ENCODE data around the gene GSKIP. TPM values are rescaled to one million over a fixed set of nuclear protein-coding genes. Genes with fewer than 3 reads are reported as not detected.

Gene GSKIP
- polyA plus RNA-seq, 1 of the 3 experiments (the other 2 are of a cell fraction), result 13.6 TPM

DNA sequence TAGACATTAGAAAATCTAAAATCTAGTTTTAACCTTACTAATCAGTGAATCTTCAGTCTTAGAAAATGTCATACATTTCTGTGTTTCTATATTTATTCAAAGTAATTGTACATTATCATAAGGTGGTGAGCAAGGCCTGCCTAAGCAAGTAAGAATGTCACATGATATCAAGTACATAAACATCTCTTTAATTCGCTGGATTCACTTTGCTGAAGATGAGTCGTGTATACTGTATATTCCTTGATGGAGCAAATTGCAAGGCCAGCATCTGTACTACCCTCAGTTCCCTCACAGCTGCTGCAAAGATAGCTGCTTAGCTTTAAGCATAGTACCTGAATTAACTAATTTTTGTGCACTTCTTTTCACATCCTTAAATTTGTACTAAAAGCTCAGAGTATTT lies 20.1 kb downstream of the GSKIP start (continued):
- TF ChIP-seq, protein P1, sequence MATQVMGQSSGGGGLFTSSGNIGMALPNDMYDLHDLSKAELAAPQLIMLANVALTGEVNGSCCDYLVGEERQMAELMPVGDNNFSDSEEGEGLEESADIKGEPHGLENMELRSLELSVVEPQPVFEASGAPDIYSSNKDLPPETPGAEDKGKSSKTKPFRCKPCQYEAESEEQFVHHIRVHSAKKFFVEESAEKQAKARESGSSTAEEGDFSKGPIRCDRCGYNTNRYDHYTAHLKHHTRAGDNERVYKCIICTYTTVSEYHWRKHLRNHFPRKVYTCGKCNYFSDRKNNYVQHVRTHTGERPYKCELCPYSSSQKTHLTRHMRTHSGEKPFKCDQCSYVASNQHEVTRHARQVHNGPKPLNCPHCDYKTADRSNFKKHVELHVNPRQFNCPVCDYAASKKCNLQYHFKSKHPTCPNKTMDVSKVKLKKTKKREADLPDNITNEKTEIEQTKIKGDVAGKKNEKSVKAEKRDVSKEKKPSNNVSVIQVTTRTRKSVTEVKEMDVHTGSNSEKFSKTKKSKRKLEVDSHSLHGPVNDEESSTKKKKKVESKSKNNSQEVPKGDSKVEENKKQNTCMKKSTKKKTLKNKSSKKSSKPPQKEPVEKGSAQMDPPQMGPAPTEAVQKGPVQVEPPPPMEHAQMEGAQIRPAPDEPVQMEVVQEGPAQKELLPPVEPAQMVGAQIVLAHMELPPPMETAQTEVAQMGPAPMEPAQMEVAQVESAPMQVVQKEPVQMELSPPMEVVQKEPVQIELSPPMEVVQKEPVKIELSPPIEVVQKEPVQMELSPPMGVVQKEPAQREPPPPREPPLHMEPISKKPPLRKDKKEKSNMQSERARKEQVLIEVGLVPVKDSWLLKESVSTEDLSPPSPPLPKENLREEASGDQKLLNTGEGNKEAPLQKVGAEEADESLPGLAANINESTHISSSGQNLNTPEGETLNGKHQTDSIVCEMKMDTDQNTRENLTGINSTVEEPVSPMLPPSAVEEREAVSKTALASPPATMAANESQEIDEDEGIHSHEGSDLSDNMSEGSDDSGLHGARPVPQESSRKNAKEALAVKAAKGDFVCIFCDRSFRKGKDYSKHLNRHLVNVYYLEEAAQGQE (IDR thresholded peaks at IDR 0.05; ENCODE audit: low read depth, low read length), result no peak
- TF ChIP-seq TAF1 (IDR thresholded peaks at IDR 0.05; ENCODE audit: borderline replicate concordance, low read depth, low read length) (no peak), CHD2 (IDR thresholded peaks at IDR 0.05; ENCODE audit: low read length, partially characterized antibody) (no peak), GATA2 (CRISPR knock-in tag; IDR thresholded peaks at IDR 0.05) (no peak)

- peaks cover 4% of the 10 kb centered on the region for H3F3A ChIP-seq (replicated peaks; ENCODE audit: insufficient read depth)
- H3K4me3 ChIP-seq (ENCODE audit: low read depth in 2 of 2, low read length in 1 of 2), result no peak overlapping the region
- H3K36me3 ChIP-seq (replicated peaks in 1 of 2; ENCODE audit: control insufficient read depth in 1 of 2, insufficient read depth in 2 of 2, low read length in 1 of 2), result peaks cover 43 to 56% of the 10 kb centered on the region in 2 experiments
- peaks cover 0 to 2% of the 10 kb centered on the region in 2 experiments; a peak in 2 of 4 replicates for H3K4me1 ChIP-seq (ENCODE audit: control insufficient read depth in 1 of 2, insufficient read depth in 2 of 2, low read depth in 1 of 2, low read length in 1 of 2)
- CTCF ChIA-PET, result no interaction called here
- H3K79me2 ChIP-seq (ENCODE audit: insufficient read depth), result no peaks in the 10 kb centered on the region; the same call in none of the 2 replicates
- H3K27me3 ChIP-seq (ENCODE audit: insufficient read depth), result no peaks in the 10 kb centered on the region
- 55% methylated on average over 1 of the region's 1 CpG for WGBS (ENCODE audit: low lambda C conversion rate)
- H3K9ac ChIP-seq, result no peak overlapping the region
- H3K4me2 ChIP-seq, result no peak overlapping the region
- H3K9me2 ChIP-seq, result no peaks in the 10 kb centered on the region
- TF ChIP-seq MXI1 (IDR thresholded peaks at IDR 0.05; ENCODE audit: low read depth, low read length) (no peak), EZH2phosphoT487 (IDR thresholded peaks at IDR 0.05; ENCODE audit: borderline replicate concordance, low read depth) (no peak), TEAD4 (IDR thresholded peaks at IDR 0.05; ENCODE audit: borderline replicate concordance, insufficient read depth) (no peak), NRF1 (IDR thresholded peaks at IDR 0.05; ENCODE audit: low read depth, low read length) (no peak), ELF1 (IDR thresholded peaks at IDR 0.05) (no peak), NFIC (IDR thresholded peaks at IDR 0.05; ENCODE audit: borderline replicate concordance) (no peak), TAF1 (IDR thresholded peaks at IDR 0.05; ENCODE audit: borderline replicate concordance, low read depth, low read length) (no peak), FOSL2 (IDR thresholded peaks at IDR 0.05; ENCODE audit: borderline replicate concordance, low read depth) (no peak), FOXJ3 (CRISPR knock-in tag; IDR thresholded peaks at IDR 0.05) (no peak), USF1 (IDR thresholded peaks at IDR 0.05; ENCODE audit: borderline replicate concordance, low read depth) (no peak), RFX5 (IDR thresholded peaks at IDR 0.05; ENCODE audit: low read length) (no peak), JUND (IDR thresholded peaks at IDR 0.05) (no peak), FOXM1 (IDR thresholded peaks at IDR 0.05; ENCODE audit: low read depth) (no peak), RCOR1 (IDR thresholded peaks at IDR 0.05; ENCODE audit: low read length) (no peak), GATA2 (CRISPR knock-in tag; IDR thresholded peaks at IDR 0.05) (no peak)
- TF ChIP-seq, protein P2, sequence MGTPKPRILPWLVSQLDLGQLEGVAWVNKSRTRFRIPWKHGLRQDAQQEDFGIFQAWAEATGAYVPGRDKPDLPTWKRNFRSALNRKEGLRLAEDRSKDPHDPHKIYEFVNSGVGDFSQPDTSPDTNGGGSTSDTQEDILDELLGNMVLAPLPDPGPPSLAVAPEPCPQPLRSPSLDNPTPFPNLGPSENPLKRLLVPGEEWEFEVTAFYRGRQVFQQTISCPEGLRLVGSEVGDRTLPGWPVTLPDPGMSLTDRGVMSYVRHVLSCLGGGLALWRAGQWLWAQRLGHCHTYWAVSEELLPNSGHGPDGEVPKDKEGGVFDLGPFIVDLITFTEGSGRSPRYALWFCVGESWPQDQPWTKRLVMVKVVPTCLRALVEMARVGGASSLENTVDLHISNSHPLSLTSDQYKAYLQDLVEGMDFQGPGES (IDR thresholded peaks at IDR 0.05; ENCODE audit: low read depth, low read length), result no peak
- TF ChIP-seq, protein P1 (IDR thresholded peaks at IDR 0.05; ENCODE audit: low read depth, low read length), result no peak
- no peak for DNase-seq
- no peaks in the 10 kb centered on the region for H4K20me1 ChIP-seq (ENCODE audit: insufficient read depth)
- POLR2A ChIA-PET, result no interaction called here
- no peaks in the 10 kb centered on the region for H3K9me3 ChIP-seq
- H3K27ac ChIP-seq (ENCODE audit: low read depth in 2 of 2, low read length in 1 of 2), result no peak overlapping the region
- no peak overlapping the region for H2AFZ ChIP-seq (ENCODE audit: low read depth)
These were observed 20.7 kb downstream of the GSKIP start for GRCh38 chr14:96384053-96384452.
